Endometrial microvascular endothelial cells (primary cell): ENCODE measurements around the gene TERB1. TPM values are rescaled to one million over a fixed set of nuclear protein-coding genes. Genes with fewer than 3 reads are reported as not detected.

Experiments
- in situ Hi-C: cut with HindIII; loops from 2 replicates; pipeline ENCODE4 v1.10.0; 2017; ENCODE audit warnings: low sequenced_read_pairs, low pct_unique_long_range_greater_than_20kb; ENCODE audit errors: inconsistent ontology term
- total RNA-seq: library from RNA; depleted of rRNA; stranded (reverse); fragments of >200 nt; gene quantifications from one replicate; pipeline ENCODE4 v1.2.3, GENCODE V29; 2015; ENCODE audit errors: inconsistent ontology term

TERB1 gene, protein sequence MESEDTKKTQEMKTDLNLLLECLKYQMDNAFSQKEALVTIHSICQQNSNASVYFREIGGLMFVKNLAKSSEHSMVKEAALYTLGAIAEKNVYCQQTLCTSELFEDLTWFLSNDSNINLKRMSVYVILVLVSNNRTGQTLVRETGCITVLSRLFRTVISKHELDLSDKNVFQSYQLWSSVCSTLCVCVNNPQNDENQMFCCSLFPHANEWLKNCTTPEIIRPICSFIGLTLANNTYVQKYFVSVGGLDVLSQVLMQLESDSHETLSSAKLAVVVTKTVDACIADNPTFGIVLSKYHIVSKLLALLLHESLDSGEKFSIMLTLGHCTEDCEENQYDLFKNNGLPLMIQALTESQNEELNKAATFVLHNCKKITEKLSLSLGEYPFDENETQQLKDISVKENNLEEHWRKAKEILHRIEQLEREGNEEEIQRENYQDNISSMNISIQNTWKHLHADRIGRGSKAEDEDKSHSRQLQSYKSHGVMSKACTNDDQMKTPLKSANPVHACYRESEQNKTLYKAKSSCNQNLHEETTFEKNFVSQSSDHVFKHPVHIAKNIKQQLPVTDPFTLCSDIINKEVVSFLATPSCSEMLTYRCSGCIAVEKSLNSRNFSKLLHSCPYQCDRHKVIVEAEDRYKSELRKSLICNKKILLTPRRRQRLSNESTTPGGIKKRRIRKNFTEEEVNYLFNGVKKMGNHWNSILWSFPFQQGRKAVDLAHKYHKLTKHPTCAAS
- not detected for total RNA-seq

DNA sequence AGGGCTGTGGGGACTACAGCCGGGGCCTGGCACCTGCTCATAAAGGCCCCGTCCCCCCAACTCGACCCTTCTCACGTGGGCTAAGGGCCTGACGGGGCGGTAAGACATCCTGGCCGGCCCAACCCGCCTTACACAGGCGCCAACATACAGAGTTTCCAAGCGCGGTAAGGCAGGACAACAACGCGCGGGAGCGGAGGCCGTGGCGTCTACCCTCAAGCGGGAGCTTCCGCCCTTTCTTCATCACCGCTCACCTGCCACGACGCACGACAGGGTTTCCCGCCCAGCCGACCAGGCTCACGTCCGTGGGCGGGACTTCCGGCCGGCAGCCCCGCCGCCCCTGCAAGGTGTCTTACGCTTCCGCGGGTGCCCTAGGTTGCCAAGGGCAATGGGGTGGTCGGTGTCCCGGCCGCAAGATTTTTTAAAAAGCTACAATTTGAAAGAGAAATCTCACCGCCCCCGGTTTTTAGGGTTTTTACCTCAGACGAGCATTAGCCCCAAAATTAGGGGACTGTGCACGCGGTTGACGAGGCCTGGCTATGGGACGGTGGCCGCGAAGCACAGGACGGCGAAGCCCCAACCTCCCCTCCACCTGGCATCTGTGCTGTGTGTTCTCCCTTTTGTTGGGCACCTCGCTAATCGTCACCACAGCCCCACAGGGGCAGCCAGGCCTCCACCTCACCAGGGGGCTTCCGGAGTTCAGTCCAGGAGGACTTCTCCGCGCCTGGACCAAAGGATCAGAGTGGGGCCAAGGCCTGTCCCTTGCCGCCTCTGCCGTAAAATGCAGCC lies at the start of gene TERB1:
Gene TERB1, minus strand, starts transcription at position 265 of the 786 bp plus-strand sequence. CDS start 4,786 bp downstream, outside the sequence.
- in situ Hi-C loops, result no loop called here

DNA sequence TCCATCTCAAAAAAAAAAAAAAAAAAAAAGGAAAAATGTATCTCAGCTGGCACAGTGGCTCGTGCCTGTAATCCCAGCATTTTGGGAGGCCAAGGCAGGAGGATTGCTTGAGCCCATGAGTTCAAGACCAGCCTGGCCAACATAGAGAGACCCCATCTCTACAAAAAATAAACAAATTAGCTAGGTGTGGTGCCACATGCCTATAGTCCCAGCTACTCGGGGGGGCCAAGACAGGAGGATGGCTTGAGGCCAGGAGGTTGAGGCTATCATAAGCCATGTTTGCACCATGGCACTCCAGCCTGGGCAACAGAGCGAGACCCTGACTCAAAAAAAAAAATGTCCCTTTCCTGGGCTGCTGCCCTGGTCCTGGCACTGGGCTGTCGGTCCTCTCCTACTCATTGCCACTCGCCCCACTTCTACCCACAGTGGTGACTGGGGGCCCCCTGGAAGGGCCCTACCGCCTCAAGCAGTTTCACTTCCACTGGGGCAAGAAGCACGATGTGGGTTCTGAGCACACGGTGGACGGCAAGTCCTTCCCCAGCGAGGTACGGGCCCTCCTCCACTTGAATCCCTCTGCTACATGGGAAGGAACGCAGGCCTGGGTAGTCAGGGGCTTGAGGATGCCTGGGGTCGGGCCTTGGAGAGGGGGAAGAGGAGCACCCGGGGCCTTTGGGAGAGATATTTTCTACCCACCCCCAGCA lies 48.9 kb upstream of the TERB1 start:
- in situ Hi-C loops, result no loop called here

DNA sequence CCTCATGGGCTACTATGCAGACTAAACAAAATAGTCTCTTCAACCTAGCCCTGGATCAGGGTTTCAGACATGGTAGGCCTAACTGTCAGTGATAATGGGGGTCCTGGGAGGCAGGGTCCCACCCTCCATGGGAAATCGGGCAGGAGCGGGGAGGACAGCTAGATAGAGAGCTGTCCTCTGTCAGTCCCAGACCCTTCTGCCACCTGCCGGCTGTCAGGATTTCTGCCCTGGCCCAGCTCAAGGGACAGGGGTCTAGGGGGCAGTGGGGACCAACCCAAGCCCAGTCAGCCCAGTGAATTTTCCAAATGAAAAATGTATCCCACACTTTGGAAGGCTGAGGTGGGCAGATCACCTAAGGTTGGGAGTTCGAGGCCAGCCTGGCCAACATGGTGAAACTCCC lies 48.2 kb upstream of the TERB1 start:
- in situ Hi-C loops, result no loop called here

DNA sequence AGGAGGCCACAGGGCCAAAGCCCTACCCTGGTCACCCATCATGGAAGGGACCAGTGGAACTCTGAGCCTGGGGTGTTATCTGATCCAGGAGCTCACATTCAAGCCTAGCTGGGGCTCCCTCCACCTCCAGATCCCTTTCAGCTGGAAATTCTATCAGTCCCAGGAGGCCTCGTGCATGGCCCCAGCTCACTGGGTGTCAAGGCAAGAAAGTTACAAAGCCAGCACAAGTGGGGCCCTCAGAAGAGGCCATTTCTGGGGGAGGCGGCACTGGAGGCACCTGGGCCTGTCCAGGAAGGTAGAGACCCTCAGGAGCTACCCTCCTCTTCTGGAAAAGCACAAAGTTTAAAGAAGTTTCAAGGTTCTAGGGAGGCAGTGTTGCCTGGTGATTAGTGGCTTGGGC lies 47.6 kb upstream of the TERB1 start:
- in situ Hi-C loops, result no loop called here

DNA sequence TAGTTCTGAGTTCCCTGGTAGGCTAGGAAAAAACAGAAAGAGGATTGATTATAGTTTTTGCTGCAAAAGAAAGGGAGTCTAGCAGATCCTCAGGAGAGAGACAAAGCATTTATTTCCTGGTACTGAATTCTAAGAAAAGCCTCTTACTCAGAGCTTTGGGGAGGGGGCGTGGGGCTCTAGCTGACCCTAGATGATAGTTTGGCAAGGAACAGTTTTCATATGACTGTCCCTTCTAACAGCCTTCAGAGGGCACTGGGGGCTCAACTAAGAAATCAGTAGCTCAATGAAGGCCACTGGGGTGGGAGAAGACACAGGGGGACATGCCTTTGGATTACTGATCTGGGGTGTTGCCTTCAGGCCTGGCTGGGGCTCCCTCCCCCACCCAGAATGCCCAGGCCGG lies 46.8 kb upstream of the TERB1 start:
- in situ Hi-C loops, result no loop called here

DNA sequence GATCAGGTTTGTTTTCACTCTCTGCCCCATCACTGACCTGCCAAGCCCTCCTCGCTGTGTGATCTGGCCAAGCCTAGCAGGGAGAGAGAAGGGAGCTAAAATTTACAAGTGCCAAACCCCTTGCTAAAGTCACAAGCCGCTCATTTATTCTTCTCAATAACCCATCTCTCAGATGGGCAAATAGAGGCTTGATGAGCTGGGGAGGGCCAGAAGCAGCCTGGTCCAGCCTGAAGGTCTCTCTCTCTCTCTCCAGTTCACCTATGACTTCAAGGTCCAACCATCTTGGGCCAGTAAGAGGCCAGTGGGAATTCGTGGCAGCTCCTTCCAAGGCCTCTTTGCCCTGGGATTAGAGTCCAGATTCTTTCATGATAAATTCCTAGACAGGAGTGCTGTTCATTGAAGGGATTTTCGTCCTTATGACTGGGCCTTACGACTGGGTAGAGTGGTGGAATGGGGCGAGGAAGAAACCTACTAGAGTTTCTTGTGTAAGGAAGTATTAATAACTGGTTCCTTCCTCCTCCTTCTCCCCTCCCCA lies 46.2 kb upstream of the TERB1 start:
- in situ Hi-C loops, result no loop called here

DNA sequence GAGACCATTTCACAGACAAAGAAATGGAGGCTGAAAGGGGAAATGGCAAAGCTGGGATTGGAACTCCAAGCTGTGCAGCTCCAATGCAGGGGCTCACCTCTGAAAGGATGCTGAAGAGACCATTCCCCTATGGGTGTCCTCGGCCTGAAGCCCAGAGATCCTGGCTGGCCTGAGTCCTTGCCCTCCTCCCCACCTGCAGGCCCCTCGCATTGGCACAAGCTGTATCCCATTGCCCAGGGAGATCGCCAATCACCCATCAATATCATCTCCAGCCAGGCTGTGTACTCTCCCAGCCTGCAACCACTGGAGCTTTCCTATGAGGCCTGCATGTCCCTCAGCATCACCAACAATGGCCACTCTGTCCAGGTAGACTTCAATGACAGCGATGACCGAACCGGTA lies 45.4 kb upstream of the TERB1 start:
- in situ Hi-C loops, result no loop called here

DNA sequence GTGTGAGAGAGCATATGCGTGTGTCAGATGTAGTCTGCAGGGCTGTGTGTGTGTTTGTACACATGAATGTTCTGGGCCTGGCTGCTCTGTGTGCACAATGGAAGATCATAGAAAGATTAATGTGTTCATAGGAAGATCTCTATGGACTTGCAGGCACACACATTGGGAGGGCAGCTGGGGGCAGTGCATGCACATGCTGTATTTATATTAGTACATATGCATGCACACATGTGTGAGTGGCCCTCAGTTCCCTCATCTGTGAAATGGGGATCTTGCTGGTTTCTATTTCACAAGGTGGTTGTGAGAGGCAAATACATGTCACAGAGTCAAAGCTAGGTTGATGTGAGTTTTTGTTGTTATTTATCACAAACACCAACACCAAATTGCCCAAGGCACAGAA lies 44.9 kb upstream of the TERB1 start:
- in situ Hi-C loops, result no loop called here

DNA sequence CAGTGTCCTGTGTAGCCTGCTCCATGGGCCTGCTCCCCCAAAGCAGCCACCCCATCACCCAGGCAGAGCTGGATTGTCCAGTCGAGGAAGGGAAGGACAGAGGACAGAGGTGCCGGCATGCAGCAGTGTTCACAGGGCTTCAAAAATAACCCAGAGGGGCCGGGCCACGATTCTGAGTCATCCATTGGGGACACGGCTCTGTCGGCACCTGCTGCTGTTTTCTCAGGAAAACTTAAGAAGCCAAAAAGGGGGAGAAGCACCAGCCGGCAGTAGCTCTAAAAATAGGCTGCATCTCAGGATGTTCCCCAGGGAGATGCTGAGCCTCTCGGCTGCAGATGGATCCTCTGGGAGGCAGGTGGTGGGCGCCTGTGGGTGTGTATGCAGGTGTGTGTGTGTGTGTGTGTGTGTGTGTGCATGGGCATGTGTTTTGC lies 44.4 kb upstream of the TERB1 start:
- in situ Hi-C loops, result no loop called here

DNA sequence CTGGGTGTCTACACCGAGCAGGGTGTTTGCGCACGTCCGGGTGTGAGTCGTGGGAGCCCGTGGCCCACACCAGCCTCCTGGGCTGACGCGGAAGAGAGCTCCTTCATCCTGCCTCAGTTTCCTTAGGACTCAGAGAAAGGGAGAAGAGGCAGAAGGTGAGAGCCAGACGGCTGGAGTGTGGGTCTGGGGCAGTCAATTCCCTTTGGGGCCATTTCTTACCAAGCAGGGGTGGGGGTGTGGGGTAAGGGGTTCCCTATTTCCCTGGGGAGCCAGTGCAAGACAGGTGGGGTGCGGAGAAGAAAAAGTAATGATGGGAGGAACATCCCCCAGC lies 43.7 kb upstream of the TERB1 start:
- in situ Hi-C loops, result no loop called here

DNA sequence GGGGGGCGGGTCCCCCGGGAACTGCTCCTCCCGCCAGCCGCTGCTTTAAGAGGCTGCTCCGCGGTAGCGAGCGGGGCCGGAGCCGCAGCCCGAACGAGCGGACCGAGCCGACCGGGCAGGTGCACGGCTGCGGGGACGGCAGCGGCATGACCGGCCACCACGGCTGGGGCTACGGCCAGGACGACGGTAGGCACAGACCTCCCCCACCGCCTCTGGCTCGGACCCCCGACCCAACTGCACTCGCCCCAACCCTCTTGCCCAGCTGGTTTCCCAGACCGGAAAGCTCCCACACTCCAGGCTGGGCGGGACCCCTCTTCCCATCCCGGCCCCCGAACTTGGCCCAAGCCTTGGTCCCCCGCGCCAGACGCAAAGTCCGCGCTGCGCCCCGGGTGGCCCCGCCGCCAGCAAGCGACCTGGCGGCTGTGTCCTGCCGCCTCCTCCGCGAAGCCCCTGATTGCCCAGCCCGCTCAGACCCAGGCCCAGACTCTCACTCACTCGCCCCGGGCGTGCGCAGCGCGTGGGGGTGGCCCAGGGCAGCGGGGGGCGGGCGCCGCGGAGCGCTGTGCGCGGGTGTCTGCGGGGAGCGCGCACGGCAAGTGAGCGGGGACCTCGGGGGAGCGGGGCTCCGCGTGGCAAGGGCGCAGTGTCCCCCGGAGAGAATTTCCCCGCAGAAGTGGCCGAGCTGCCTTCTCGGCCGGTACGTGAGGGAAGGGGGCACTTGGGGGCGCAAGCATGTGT lies 43.1 kb upstream of the TERB1 start, which contains the start of gene CA7:
Gene CA7, plus strand, starts transcription at position 73 of the 738 bp plus-strand sequence. Its CDS starts 74 bp downstream, at position 147.
- in situ Hi-C loops, result no loop called here

DNA sequence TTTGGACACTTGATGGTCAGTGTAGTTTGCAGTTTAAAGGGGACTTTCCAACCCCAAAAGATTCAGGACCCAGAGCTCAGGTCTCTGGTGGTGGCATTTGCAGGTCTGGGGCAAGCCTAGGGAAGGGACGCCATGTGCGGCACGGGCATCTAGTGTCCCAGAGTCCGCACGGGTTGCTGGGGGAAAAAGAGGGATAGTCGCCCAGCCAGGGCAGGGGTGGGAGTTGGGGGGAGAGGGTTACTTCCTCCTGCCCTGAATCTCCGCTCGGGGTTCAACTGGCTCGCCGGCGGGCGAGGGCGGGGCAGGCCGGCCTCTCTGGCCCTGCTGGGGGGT lies 42.6 kb upstream of the TERB1 start:
- in situ Hi-C loops, result no loop called here

DNA sequence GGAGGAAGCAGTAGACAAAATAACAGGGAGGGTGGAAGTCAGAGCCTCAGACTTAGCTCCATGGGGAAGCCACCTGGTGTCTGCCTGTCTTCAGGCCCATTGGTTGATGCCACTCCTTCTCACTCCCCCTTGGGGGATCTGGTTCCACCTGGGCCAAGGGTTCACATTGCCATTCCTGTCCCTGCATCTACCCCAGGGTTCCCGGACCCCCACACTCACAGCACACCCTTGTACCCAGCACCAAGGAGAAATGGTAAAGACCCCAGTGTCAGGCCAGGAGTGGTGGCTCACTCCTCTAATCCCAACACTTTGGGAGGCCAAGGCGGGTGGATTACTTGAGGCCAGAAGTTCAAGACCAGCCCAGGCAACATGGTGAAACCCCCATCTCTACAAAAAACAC lies 41.8 kb upstream of the TERB1 start:
- in situ Hi-C loops, result no loop called here

DNA sequence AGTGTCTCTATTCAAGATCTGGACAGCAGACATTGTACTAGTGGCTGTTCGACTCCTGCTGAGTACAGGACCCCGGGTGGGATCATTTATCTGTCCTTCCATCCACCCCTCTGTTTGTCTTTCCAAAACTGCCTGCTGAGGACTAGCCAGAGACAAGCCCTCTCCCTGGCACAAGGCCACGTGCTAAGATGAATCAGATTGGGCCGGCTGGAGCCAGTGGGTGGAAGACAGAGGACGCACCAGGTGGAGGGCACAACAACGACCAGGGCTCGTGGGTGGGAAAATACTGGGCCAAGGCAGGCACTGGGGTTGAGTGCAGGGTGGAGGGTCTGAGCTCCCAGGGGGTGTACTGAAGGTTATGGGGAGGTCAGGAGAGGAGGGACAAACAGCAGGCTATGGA lies 41.4 kb upstream of the TERB1 start:
- in situ Hi-C loops, result no loop called here

DNA sequence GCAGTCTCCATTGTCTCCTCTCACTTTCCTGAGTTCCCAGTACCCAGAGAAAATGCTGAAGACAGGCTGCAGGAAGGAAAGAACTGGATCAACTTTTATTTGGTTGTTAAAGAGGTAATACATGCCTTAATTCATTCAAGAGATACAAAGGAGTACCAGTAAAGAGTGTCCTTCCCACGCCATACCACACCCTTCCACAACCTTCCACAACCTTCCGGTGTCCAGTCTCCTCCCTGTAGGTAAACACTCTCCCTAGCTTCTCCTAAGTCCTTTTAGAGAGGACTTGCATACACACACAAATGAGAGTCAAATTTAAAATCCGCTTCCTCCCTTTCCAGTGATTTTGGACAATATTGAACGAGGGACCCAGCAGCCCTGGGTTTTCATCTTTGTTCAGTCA lies 40.0 kb upstream of the TERB1 start:
- in situ Hi-C loops, result no loop called here

DNA sequence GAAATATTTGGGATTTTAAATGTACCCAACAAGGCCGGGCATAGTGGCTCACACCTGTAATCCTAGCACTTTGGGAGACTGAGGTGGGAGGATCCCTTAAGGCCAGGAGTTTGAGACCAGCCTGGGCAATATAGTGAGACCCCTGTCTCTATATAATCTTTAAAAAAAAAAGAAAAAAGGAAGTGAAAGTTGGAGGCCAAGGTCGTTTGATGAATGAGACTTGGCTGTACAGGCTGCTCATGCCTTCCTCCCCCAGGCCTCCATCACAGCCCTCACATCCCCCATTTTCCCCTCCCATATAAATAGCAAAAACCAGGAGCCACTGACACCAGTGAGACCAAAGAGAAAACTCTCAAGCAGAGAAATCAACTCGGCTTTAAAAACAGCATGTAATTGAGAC lies 39.5 kb upstream of the TERB1 start:
- in situ Hi-C loops, result no loop called here

DNA sequence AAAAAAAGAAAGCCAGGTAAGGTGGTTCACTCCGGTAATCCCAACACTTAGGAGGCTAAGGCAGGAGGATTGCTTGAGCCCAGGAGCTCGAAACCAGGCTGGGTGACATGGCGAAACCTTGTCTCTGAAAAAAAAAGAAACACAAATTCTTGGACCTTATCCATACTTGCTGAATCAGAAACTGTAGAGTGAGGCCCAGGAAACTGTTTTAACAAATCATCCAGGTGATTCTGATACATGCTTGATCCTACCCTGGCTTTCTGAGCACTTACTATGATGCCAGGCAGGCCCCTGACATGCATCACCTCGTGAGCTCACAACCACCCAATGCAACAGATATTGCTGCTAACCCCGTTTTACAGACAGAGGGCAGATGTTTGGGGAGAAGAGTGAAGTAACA lies 33.4 kb upstream of the TERB1 start:
- in situ Hi-C loops, result no loop called here

DNA sequence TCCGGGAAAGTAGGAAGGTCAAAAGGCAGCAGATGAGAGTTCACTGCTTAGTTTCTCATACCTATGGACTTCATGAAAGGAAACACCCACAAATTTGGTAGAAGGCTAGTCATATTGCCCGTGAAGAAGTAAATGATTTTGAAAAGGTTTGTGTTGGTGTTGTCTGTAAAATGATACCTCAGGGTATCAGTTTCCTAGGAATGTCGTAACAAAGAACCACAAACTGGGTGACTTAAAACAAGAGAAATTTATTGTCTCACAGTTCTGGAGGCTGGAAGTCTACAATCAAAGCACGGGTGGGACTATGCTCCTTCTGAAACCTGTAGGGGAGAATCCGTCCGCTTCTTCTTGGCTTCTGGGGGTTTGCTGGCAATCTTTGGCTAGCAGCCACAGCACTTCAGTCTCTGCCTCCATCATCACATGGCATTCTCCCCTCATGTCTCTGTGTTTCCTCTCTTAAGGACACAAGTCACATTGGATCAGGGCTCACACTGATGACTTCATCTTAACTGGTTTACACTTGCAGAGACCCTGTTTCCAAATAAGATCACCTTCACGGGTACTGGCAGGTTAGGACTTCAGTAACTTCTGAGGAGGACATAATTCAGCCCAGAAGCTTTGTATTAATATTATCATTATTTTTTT lies 31.4 kb upstream of the TERB1 start:
- in situ Hi-C loops, result no loop called here
